Uterus (tissue), 4 donors: ENCODE results near the gene TOM1. TPM values are rescaled to one million over a fixed set of nuclear protein-coding genes. Genes with fewer than 3 reads are reported as not detected.
A peak's percentile ranks its signal among the peaks of the same experiment; 100 is the strongest.

Experiments
- DNase-seq, 2 donors: peaks; one replicate each; pipeline ENCODE4 v3.0.0-alpha.2; 2019 to 2020
- H3K27ac ChIP-seq, 2 donors: fragments of 200-600 bp; sonication (generic); 1 replicate in 1 of 2; 2 replicates in 1 of 2; pipeline ENCODE4 v1.5.1; 2016 to 2018
- H3K27me3 ChIP-seq, 2 donors: fragments of 200-600 bp; sonication (generic); one replicate each; pipeline ENCODE4 v1.5.1; 2018 to 2019; ENCODE audit warnings: control low read depth in 1 of 2
- H3K36me3 ChIP-seq, 2 donors: fragments of 200-600 bp; sonication (generic); one replicate each; pipeline ENCODE4 v1.5.1; 2019; ENCODE audit warnings: control low read depth in 1 of 2
- H3K4me1 ChIP-seq, 2 donors: fragments of 200-600 bp; sonication (generic); one replicate each; pipeline ENCODE4 v1.5.1; 2018 to 2019; ENCODE audit warnings: control low read depth in 1 of 2
- H3K4me3 ChIP-seq, 2 donors: fragments of 200-600 bp; sonication (generic); 1 replicate in 1 of 2; 2 replicates in 1 of 2; pipeline ENCODE4 v1.5.1; 2018 to 2019; ENCODE audit warnings: mild to moderate bottlenecking in 1 of 2
- H3K9me3 ChIP-seq, 2 donors: fragments of 200-600 bp; sonication (generic); one replicate each; pipeline ENCODE4 v1.5.1; 2019; ENCODE audit warnings: control low read depth in 1 of 2
- POLR2A ChIP-seq, 2 donors: fragments of 450-650 bp; IDR thresholded peaks; one replicate each; pipeline ENCODE4 v1.6.1; 2016; ENCODE audit warnings: antibody characterized with exemption in 2 of 2, mild to moderate bottlenecking in 1 of 2, moderate library complexity in 1 of 2
- intact Hi-C: fragments of 100-400 bp; cut with DNase I; formaldehyde crosslinking; loops from one replicate; pipeline ENCODE4 v1.15.1; 2023; ENCODE audit warnings: low total_unique reads
- total RNA-seq, 4 donors: library from RNA; depleted of rRNA in 3 of 4; stranded (reverse); fragments of >200 nt in 3 of 4; gene quantifications; one replicate each; pipeline versions ENCODE4 v1.1.0 to v1.2.4, GENCODE V29; 2014 to 2023
- TF ChIP-seq, protein P1 (sequence below), 4 experiments: fragments of 200-600 bp in 2 of 4; fragments of 450-650 bp in 2 of 4; sonication (generic) in 2 of 4; IDR thresholded peaks; one replicate each; pipeline ENCODE4 v1.5.1; 2016 to 2019; ENCODE audit warnings: antibody characterized with exemption in 4 of 4, mild to moderate bottlenecking in 2 of 4, moderate library complexity in 1 of 4
- donor health status: DM: yes; HTN: yes; CAD: no.

TOM1 gene
- total RNA-seq, 4 donors from 2014 or later = 21.3 to 66.7 (median 52.5) TPM

DNA sequence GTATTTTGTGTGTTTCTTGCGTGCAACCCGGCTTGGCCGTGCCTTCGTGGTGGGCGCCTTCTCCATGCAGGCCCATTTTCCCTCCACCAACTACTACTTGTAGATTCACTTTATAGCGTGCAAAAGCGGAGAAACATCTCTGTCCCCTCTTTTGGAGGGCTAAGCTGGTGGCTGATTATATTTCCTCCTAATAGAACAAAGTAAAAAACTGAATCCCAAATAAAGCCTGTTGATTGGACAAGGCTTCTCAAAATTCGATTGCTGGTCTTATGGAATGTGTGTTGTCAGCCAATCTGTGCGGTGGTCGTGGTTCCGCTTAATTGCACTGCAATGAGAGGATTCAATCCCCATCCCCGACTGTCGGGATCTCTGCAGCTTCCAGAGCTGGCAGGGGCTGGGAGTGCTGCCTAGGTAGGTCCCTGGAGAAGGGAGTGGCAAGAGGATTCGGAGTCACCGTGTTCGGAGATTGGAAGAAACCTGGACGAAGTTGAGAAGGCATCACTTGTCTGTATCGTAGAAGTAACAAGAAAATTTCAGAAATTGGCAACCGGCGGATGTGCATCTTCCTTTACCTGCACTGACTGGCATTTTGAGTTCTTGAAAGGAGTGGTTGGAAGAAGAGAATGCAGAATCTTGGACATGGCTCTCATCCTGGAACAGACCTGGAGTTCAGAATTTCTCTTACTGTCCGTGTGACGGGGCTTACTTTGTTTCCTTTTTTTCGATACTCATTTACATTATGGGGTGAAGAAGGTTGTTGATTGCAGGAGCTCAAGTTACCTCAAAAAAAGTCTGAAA, 41.3 kb upstream of the TOM1 start:
- TF ChIP-seq, protein P1, sequence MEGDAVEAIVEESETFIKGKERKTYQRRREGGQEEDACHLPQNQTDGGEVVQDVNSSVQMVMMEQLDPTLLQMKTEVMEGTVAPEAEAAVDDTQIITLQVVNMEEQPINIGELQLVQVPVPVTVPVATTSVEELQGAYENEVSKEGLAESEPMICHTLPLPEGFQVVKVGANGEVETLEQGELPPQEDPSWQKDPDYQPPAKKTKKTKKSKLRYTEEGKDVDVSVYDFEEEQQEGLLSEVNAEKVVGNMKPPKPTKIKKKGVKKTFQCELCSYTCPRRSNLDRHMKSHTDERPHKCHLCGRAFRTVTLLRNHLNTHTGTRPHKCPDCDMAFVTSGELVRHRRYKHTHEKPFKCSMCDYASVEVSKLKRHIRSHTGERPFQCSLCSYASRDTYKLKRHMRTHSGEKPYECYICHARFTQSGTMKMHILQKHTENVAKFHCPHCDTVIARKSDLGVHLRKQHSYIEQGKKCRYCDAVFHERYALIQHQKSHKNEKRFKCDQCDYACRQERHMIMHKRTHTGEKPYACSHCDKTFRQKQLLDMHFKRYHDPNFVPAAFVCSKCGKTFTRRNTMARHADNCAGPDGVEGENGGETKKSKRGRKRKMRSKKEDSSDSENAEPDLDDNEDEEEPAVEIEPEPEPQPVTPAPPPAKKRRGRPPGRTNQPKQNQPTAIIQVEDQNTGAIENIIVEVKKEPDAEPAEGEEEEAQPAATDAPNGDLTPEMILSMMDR (IDR thresholded peaks at IDR 0.05) = no peak
- DNase-seq = no peak
- Histone ChIP-seq H3K9me3 (no peaks in the 10 kb centered on the region), H3K4me1 (no peaks in the 10 kb centered on the region), H3K36me3 (no peaks in the 10 kb centered on the region), H3K27me3 (no peaks in the 10 kb centered on the region), H3K27ac (peak overlapping the region; percentile 98 to 99), H3K4me3 (peak overlapping the region; percentile 62 to 87)
- intact Hi-C loops = no loop called here

DNA sequence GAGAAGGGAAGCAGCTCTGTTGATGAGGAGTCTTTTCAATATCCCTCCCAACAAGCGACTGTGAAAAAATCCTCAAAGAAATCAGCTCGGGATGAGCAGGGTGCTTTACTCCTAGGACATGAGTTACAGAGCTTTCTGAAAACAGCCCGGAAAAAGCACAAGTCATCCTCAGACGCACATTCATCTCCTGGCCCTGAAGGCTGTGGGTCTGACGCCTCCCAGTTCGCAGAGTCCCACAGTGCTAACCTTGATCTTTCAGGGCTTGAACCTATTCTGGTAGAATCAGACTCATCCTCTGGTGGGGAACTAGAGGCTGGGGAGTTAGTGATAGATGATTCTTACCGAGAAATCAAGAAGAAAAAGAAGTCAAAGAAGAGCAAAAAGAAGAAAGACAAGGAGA, 34.7 kb upstream of the TOM1 start:
- DNase-seq = no peak
- no peaks in the 10 kb centered on the region for H3K36me3 ChIP-seq
- no peak for TF ChIP-seq POLR2A (IDR thresholded peaks at IDR 0.05)
- TF ChIP-seq, protein P1 (IDR thresholded peaks at IDR 0.05) = no peak
- no peaks in the 10 kb centered on the region for H3K27me3 ChIP-seq
- H3K4me3 ChIP-seq = no peak overlapping the region
- no peak overlapping the region for H3K27ac ChIP-seq
- no peaks in the 10 kb centered on the region for H3K9me3 ChIP-seq
- intact Hi-C loops = no loop called here
- no peaks in the 10 kb centered on the region for H3K4me1 ChIP-seq

DNA sequence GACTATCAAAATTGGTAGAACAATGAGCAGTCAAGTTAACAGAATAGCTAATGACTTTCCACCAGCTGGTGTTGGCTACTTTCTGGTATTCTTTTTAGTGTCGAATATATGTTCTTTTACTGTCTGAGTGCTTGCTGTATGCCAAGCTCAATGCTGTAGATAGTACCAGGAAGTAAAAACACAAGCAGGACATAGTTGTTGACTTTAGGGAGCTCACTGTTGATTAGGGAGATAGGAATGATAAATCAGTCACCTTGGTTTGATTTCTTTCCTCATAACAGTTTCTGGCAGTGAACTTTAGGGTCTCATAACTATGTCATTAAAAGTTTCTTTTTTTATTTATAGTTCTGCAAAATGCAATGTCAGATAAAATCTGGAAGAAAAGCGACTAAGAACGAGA, 33.4 kb upstream of the TOM1 start:
- Histone ChIP-seq H3K4me1 (no peaks in the 10 kb centered on the region), H3K9me3 (no peaks in the 10 kb centered on the region), H3K27ac (no peak overlapping the region), H3K4me3 (no peak overlapping the region), H3K36me3 (no peaks in the 10 kb centered on the region), H3K27me3 (no peaks in the 10 kb centered on the region)
- DNase-seq = no peak
- no peak for TF ChIP-seq POLR2A (IDR thresholded peaks at IDR 0.05)
- TF ChIP-seq, protein P1 (IDR thresholded peaks at IDR 0.05) = no peak
- intact Hi-C loops = no loop called here

DNA sequence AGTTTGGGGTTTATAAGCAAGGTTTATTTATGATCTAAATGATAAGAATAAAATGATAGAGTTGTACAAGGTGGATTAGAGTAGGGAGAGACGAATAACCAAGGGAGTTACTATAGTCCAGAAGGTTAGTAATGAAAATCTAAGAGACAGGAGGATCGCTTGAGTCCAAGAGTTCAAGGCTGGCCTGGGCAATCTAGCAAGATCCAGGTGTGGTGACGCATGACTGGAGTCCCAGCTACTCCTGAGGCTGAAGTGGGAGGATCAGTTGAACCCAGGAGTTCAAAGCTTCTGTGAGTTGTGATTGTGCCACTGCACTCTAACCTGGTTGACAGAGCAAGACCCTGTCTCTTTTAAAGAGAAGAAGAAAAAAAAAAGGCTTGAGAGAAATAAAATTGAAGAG, 30.1 kb upstream of the TOM1 start:
- H3K36me3 ChIP-seq = no peaks in the 10 kb centered on the region
- no peak for DNase-seq
- TF ChIP-seq POLR2A (IDR thresholded peaks at IDR 0.05) = no peak
- TF ChIP-seq, protein P1 (IDR thresholded peaks at IDR 0.05) = no peak
- H3K4me3 ChIP-seq = no peak overlapping the region
- no peak overlapping the region for H3K27ac ChIP-seq
- intact Hi-C loops = no loop called here
- H3K4me1 ChIP-seq = no peaks in the 10 kb centered on the region
- H3K27me3 ChIP-seq = no peaks in the 10 kb centered on the region
- no peaks in the 10 kb centered on the region for H3K9me3 ChIP-seq

DNA sequence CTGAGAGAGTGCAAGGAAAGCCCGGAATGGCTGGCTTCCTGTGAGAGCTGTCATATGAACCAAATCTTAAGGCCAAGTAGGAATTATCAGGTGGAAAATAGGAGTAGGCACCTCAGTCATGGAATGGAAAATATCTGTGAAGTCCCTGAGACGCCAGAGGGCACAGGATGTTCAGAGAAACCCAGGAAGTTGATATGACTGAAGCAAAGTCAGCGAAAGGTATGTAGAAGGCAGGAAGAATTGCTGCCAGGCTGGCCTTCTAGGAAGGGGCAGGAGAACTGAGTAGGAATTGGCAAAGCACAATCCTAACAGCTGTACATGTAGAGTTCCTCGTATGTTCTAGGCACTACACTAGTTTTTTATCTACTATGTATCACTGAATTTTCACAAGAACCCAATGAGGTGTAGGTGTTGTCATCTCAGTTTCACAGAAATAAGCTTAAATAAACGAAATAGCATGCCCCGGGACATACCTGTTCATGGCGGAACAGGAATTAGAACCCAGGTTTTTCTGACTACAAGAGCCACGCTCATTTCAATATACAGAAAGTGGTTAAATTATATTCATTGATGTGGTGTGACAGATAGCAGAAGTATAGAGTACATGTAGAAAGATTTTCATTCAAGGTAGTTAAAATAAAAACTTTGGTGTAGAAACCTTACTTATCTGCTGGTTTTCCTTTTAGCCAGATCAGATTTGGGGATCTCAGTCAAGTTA, 25.4 kb upstream of the TOM1 start:
- intact Hi-C loops = no loop called here
- Histone ChIP-seq H3K4me3 (no peak overlapping the region), H3K27me3 (no peaks in the 10 kb centered on the region), H3K36me3 (no peaks in the 10 kb centered on the region), H3K4me1 (no peaks in the 10 kb centered on the region), H3K27ac (no peak overlapping the region), H3K9me3 (no peaks in the 10 kb centered on the region)
- TF ChIP-seq, protein P1 (IDR thresholded peaks at IDR 0.05) = no peak
- no peak for TF ChIP-seq POLR2A (IDR thresholded peaks at IDR 0.05)
- DNase-seq = no peak
